Measurements from ENCODE around the gene CLCN5. TPM values are rescaled to one million over a fixed set of nuclear protein-coding genes. Genes with fewer than 3 reads are reported as not detected.
A peak's percentile ranks its signal among the peaks of the same experiment; 100 is the strongest.

CLCN5 gene
- total and polyA plus RNA-seq, 10 of the 15 experiments (the other 5 are each of a cell fraction or from before 2014, with no cell fraction given) = 0.33 to 3.8 (median 2.6) TPM

DNA sequence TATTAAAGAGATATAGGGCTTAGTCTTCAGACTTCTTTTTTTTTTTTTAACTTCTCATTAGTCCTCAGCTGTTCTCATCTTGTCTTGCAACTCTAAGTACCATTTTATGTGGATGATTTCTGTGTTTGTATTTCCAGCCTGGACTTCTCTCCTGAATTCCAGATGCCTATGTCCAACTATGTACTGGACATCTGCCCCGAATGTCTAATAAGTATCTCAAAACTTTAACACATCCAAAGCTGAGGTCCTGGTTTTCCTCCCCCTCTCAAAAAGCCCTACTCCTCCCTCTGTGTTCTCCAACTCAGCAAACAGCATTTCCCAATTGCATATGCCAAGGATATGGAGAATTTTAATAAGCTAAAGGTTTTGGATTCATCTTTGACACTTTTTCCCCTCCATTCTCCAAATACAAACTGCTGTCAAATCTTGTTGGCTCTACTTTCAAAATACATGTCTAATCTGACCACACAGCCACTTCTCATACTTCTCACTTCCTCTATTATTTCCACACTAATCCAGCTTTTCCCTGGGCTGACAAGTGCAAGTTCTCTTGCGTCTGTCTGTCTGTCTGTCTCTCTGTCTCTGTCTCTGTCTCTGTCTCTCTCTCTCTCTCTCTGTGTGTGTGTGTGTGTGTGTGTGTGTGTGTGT lies 79.8 kb downstream of the CLCN5 start:
- no peaks in the 10 kb centered on the region for H3K9me3 ChIP-seq (replicated peaks; ENCODE audit: control insufficient read depth, insufficient read depth, low read length)
- H2AFZ ChIP-seq (ENCODE audit: control insufficient read depth, low read depth, low read length) = no peak overlapping the region
- H3K4me2 ChIP-seq (ENCODE audit: control insufficient read depth, insufficient read depth) = no peak overlapping the region
- SMC1A ChIA-PET (ENCODE audit: uncharacterized antibody, unreplicated experiment) = interaction anchor here (0.6 to 1.8 kb wide), 5 partner anchors 23 to 80 kb away, joined by 3 to 5 read pairs (median 4); partner anchors contain the start of gene CLCN5
- in situ Hi-C loops (cut with MboI) = no loop called here
- TF ChIP-seq NBN (IDR thresholded peaks at IDR 0.05) (peak; percentile 55; the same call in 1 of the 2 replicates), RUNX3 (IDR thresholded peaks at IDR 0.05; ENCODE audit: low read length) (peak; percentile 77), PKNOX1 (IDR thresholded peaks at IDR 0.05) (peak; percentile 25; the same call in 1 of the 2 replicates), IRF4 (IDR thresholded peaks at IDR 0.05; ENCODE audit: low read depth, low read length) (0 out of 2 replicates have a peak, but pooled peaks have one; percentile 36), EED (IDR thresholded peaks at IDR 0.05; ENCODE audit: low read depth) (peak; percentile 55; the same call in 1 of the 2 replicates), CHD4 (IDR thresholded peaks at IDR 0.05) (no peak), NKRF (conservative IDR thresholded peaks at IDR 0.05) (no peak), ZBTB11 (CRISPR knock-in tag; IDR thresholded peaks at IDR 0.05) (no peak), SPI1 (IDR thresholded peaks at IDR 0.05; ENCODE audit: borderline replicate concordance, insufficient read depth, low read depth, low read length) (peak; percentile 90), ZNF622 (IDR thresholded peaks at IDR 0.05) (no peak), DPF2 (IDR thresholded peaks at IDR 0.05) (0 out of 2 replicates have a peak, but pooled peaks have one; percentile 29), IKZF1 (conservative IDR thresholded peaks at IDR 0.05) (peak; percentile 69), MTA2 (IDR thresholded peaks at IDR 0.05; ENCODE audit: low read depth) (peak; percentile 68), IKZF2 (IDR thresholded peaks at IDR 0.05) (peak; percentile 93 to 94), EP300 (IDR thresholded peaks at IDR 0.05; ENCODE audit: borderline replicate concordance in 1 of 2, control insufficient read depth in 1 of 2, low read depth in 2 of 2, low read length in 2 of 2) (peak in 1 of 2 experiments; percentile 34; a peak in 1 of 4 replicates)
- TF ChIP-seq, protein P1, sequence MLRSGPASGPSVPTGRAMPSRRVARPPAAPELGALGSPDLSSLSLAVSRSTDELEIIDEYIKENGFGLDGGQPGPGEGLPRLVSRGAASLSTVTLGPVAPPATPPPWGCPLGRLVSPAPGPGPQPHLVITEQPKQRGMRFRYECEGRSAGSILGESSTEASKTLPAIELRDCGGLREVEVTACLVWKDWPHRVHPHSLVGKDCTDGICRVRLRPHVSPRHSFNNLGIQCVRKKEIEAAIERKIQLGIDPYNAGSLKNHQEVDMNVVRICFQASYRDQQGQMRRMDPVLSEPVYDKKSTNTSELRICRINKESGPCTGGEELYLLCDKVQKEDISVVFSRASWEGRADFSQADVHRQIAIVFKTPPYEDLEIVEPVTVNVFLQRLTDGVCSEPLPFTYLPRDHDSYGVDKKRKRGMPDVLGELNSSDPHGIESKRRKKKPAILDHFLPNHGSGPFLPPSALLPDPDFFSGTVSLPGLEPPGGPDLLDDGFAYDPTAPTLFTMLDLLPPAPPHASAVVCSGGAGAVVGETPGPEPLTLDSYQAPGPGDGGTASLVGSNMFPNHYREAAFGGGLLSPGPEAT (IDR thresholded peaks at IDR 0.05; ENCODE audit: low read depth) = peak; percentile 52; the same call in 1 of the 2 replicates
- RAD21 ChIA-PET (ENCODE audit: unreplicated experiment) = interaction anchor here (0.7 to 1.1 kb wide), 3 partner anchors 23 to 392 kb away, joined by 3 read pairs; no protein-coding TSS in a partner anchor
- H3K4me3 ChIP-seq = no peak overlapping the region
- H3K79me2 ChIP-seq (ENCODE audit: control insufficient read depth, insufficient read depth, low read length) = no peaks in the 10 kb centered on the region
- CTCF ChIA-PET = interaction anchor here (1.3 to 1.5 kb wide), 2 partner anchors 80 to 83 kb away, joined by 3 to 7 read pairs; partner anchors contain the start of gene CLCN5
- 32% methylated on average over 2 of the region's 2 CpGs for WGBS (ENCODE audit: insufficient coverage, insufficient replicate concordance, low lambda C conversion rate, missing lambda C conversion rate)
- intact Hi-C loops (cut with micrococcal nuclease; ENCODE audit: unreplicated experiment) = no loop called here
- no peaks in the 10 kb centered on the region for H3K36me3 ChIP-seq (ENCODE audit: control insufficient read depth in 2 of 2, insufficient read depth in 2 of 2, low read length in 1 of 2)
- H3K9ac ChIP-seq (ENCODE audit: control insufficient read depth, insufficient read depth, low read length) = no peak overlapping the region
- FAIRE-seq = peak; percentile 13
- H4K20me1 ChIP-seq (ENCODE audit: control insufficient read depth, insufficient read depth) = no peaks in the 10 kb centered on the region
- no peak for DNase-seq (ENCODE audit: low read depth, low spot score)
- BruUV-seq (replicated peaks) = no TSS peak
- POLR2A ChIA-PET = interaction anchor here (1.0 kb wide), 1 partner anchor 10 kb away, joined by 3 read pairs; no protein-coding TSS in a partner anchor
- H3K27me3 ChIP-seq (replicated peaks in 1 of 2; ENCODE audit: control insufficient read depth in 2 of 2, insufficient read depth in 2 of 2, low read length in 1 of 2) = no peaks in the 10 kb centered on the region
- H3K4me1 ChIP-seq (ENCODE audit: control insufficient read depth, insufficient read depth, low read length) = peaks cover 5% of the 10 kb centered on the region
- peak; percentile 82 for ATAC-seq
- no peak overlapping the region for H3K27ac ChIP-seq (ENCODE audit: control insufficient read depth, insufficient read depth)
